HG03159 (cell line): ENCODE results near the gene MRPS26.
"Not testable (repeated sequence)": the region's sequence is repeated elsewhere in the genome, so short reads cannot be mapped to it uniquely, and the experiment has no call there.

ENCODE experiments used
- ATAC-seq: cut with Tn5 transposase; IDR thresholded peaks from one replicate; pipeline ENCODE4 v1.9.1; 2021; ENCODE audit warnings: mild to moderate bottlenecking, moderate library complexity; ENCODE audit not compliant: unreplicated experiment

Gene MRPS26

DNA sequence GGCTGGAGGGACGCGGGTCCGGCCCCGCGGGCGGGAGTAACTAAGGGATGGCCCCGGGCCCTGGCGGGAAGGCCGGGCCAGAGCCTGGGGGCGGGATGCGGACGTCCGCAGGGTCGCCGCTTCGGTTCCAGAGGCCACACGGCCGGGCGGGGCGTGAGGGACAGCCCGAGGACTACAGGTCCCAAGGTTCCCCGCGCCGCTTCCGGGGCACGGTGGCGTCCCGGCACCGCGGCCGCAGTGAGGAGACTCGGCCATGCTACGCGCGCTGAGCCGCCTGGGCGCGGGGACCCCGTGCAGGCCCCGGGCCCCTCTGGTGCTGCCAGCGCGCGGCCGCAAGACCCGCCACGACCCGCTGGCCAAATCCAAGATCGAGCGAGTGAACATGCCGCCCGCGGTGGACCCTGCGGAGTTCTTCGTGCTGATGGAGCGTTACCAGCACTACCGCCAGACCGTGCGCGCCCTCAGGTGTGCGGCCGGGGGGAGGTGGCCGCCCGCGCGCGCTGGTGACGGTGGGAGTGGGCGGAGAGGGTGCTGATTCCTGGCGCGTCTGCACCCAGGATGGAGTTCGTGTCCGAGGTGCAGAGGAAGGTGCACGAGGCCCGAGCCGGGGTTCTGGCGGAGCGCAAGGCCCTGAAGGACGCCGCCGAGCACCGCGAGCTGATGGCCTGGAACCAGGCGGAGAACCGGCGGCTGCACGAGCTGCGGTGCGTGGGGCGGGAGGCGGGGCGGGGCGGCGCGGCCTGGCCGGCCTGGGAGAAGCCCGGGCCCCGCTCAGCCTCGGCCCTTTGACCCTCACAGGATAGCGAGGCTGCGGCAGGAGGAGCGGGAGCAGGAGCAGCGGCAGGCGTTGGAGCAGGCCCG lies at the start of gene MRPS26:
TSS of gene MRPS26 (plus strand) at position 237 of the 861 bp plus-strand sequence. CDS start at position 254, 17 bp downstream.
- peak; percentile 90 for ATAC-seq

DNA sequence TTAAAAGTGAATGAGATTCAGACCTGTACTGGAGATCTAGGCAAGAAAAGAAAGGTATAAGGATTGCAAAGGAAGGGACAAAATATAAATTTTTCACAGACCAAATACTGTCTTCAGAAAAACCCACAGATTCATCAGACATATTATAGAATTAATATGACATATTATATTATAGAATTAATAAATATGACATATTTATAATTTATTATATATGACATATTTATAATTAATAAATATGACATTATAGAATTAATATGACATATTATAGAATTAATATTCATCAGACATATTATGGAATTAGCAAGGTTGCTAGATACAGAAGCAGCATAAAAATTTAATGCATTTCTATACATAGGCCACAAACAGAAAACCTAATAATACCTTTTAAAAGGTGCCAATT lies 47.1 kb upstream of the MRPS26 start:
- ATAC-seq, result no peak

DNA sequence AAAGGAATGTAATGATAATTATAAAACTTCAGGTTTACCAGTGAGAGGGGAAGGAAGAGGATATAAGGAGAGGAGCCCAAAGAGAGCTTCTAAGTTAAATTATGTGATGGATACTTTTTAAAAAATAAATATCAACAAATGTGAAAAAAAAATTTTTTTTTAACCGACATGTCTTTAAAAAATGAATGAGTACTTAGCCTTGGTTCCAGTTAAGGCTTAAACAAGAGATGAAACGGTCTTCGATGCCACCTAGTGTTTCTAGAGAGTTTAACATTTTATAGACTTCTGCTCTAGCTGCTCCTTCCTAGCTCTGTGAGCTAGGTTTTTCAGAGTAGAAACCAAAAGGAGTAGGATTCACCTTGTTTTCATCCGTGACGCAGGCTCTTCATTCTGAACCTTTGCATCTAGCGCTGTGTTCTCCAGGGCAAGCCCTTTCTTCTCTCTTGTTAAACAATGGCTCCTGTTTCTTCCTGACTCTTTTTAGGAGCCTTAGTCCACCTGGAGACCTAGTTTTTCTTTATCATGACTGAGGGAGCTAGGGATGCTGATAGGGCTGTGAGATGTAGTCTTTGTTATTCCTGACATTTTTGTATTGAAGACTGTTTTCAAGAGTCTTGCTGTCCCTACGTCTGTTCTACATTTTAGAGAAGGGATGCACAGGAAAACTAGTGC lies 44.9 kb upstream of the MRPS26 start:
- no peak for ATAC-seq

DNA sequence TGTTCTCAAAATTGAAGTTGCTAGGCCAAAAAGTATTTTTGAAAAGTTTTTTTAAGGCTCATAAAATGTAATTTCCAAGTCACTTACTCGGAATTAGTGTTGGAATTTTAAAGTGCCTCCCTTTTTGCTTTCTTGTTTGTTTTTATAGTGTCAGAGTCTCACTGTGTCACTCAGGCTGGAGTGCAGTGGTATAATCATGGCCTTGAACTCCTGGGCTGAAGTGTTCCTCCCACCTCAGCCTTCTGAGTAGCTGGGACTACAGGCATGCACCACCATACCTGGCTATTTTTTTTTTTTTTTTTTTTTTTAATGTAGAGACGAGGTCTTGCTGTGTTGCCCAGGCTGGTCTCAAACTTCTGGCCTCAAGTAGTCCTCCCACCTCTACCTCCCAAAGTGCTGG lies 42.4 kb upstream of the MRPS26 start:
- ATAC-seq, result no peak

DNA sequence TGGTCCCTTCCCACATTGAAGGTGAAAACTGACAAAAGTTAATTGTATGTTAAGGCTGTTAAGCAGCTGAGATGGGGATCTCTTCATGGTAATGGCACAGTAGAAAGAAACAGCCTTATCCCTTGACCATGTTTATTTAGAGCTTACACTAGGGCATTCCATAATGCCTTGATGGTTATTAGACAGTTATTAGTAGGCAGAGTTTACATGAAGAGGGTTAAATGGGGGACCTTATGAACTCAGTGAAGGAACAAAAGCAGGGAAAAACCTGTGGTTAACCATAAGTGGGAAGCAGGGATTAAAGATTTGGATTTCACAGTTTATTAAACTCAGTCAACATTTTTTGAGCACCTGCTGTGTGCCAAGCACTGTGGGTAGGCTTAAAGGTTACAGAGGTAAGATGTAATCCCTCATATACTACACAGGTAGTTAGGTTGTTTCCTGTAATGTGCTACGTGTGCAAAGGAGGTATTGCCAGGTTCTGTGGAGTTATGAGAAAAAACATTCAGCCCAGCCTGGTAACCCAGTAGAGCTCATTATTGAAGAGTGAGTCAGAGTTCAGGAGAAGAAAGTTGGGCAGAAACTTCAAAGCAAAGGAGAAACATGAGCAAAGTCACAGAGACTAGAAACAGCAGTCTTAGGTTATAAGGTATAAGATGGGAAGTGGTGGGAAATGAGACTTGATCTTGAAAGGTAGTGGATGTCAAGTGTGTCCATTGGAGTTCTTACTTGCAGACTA lies 34.7 kb upstream of the MRPS26 start:
- ATAC-seq, result no peak

DNA sequence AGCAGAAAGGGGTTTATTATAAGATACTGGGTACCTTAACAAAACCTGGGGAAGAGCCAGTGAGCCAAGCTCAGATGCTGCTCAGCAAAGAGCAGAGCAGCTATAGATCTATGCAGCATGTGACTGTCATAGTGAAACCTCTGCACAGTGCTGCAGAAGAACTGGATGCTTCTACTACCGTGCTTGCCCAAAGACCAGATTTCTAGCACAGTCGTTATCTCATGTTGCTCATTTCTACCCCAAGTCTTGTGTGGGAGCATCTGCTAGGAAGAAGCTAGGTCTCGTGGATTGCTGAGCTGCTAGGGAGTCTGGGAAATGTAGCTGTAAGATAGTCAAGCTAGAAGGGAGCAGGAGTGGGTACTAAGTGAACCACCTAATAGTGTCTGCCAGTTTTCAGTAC lies 34.1 kb upstream of the MRPS26 start:
- no peak for ATAC-seq

DNA sequence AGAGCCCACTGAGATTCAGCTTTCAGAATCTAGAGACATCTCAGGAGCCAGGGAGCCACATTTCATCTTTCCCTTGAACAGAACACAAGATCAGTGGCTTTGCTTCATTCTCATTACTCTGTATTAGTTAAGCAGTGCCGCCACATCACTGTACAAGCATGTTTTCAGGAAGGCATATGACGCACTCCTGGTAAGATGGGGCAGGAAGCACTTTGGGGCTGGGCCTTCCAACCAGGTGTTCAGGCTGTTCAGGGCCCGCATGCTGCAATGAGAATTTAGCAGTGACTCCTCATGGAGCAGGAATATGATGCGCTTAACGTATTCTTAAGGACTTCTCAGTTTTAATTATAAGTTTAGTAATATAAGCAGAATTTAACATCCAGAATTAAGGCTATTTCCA lies 32.1 kb upstream of the MRPS26 start:
- ATAC-seq, result no peak

DNA sequence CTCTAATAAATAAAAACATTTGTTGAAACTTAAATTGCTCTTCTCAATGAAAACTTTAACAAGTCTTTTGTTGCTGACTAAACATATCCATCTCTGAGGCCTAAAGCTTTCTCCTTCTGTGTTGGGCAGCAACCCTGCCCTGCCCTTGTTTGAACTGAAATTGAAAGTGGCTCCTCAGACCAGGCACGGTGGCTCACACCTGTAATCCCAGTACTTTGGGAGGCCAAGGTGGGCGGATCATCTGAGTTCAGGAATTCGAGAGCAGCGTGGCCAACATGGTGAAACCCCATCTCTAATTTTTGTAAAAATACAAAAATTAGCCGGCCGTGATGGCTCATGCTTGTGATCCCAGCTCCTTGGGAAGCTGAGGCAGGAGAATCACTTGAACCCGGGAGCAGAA lies 31.7 kb upstream of the MRPS26 start:
- ATAC-seq, result no peak

DNA sequence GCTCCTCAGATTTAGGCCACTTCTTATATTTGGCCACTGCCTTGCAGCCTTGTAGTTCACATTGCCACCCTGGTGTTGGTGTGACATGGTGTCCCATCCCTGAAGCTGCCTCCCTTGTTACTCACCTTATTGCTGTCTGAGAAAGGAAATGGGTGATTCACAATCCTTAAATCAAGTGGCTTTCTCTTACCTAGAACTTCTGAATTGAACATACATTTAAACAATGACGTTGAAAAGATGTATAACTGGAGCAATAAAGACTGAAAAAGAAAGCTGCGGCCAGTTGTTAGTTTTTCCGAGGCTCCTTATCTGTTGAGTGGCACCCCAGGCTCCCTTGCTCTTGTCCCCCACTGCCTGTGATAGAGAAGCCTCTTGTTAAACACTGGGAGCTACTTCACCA lies 31.2 kb upstream of the MRPS26 start:
- no peak for ATAC-seq

DNA sequence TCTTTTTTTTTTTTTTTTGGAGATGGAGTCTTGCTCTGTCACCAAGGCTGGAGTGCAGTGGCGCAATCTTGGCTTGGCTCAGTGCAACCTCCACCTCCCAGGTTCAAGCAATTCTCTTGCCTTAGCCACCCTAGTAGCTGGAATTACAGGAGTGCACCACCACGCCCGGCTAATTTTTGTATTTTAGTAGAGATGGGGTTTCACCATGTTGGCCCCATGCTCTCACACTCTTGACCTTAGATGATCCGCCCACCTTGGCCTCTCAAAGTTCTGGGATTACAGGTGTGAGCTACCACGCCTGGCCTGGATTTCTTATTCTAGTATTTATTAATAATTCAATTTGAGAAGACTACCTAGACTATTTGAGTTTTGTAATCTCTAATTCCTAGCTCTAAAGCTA lies 30.6 kb upstream of the MRPS26 start:
- ATAC-seq, result not testable (repeated sequence)

DNA sequence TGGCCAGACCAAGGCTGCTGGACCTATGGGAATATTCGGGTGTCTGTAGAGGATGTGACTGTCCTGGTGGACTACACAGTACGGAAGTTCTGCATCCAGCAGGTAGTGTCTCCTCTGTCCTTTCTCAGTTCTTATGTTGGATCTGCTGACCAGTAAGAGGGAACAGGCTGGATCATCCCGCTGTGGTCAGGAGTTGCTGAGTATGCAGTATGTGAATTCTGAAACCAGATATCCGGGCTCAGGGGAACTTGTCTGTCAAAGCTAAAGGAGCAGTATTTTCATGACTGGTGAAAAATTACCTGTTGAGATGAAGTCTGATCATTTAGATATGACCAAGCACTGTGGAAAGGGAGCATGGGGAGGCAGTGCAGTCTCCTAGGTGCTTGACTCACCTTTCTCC lies 24.5 kb upstream of the MRPS26 start:
- ATAC-seq, result no peak

DNA sequence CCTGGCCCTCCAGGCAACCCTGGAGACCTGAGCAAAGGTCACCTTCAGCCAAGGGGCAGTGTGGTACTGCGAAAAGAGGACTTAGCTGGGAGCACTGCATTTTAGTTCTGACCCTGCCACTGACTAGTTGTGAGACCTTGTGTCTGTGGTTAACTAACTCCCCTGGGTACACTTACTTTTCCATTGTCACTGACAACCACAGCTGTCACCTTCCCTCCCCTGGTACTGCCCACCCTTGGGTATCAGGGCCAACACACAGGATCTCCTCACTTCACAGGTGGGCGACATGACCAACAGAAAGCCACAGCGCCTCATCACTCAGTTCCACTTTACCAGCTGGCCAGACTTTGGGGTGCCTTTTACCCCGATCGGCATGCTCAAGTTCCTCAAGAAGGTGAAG lies 24.1 kb upstream of the MRPS26 start:
- no peak for ATAC-seq

DNA sequence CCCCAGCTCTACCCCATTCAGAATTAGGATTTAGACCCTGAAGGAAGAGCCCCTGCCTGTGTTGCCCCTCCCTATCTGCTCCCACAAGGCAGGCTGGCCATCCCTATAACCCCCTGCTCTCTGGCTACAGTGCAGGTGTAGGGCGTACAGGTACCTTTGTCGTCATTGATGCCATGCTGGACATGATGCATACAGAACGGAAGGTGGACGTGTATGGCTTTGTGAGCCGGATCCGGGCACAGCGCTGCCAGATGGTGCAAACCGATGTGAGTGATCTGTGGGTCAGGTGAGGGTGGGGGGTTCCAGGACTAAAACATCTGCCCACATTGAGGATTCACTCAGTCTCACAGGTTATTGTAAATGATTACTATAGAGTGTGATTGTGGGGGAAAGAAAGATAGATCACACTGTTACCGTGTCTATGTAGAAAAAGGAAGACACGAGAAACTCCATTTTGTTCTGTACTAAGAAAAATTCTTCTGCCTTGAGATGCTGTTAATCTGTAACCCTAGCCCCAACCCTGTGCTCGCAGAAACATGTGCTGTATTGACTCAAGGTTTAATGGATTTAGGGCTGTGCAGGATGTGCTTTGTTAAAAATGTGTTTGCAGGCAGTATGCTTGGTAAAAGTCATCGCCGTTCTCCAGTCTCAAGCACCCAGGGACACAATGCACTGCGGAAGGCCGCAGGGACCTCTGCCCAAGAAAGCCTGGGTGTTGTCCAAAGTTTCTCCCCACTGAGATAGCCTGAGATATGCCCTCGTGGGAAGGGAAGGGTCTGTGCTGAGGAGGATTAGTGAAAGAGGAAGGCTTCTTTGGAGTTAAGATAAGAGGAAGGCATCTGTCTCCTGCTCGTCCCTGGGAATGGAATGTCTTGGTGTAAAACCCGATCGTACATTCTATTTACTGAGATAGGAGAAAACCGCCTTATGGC lies 23.0 kb upstream of the MRPS26 start:
- not testable (repeated sequence) for ATAC-seq

DNA sequence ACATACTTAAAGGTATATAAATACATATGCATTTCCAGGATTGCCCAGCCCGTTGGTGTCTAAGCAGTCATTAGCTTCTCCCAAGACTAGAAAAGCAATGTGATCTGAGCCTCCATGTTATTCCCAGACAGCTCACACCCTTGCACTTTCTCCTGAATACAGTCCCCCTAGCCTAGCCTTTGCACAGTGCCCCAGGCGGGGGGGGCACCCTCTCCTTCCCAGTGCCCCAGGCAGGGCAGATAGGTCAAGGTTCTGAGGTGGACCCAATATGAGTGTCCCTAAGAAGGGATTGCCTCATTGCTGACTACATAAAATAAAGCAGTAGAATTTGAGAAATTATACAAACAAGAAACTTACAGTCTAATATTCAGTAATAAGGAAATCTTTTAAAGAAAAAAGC lies 17.9 kb upstream of the MRPS26 start:
- ATAC-seq, result no peak

DNA sequence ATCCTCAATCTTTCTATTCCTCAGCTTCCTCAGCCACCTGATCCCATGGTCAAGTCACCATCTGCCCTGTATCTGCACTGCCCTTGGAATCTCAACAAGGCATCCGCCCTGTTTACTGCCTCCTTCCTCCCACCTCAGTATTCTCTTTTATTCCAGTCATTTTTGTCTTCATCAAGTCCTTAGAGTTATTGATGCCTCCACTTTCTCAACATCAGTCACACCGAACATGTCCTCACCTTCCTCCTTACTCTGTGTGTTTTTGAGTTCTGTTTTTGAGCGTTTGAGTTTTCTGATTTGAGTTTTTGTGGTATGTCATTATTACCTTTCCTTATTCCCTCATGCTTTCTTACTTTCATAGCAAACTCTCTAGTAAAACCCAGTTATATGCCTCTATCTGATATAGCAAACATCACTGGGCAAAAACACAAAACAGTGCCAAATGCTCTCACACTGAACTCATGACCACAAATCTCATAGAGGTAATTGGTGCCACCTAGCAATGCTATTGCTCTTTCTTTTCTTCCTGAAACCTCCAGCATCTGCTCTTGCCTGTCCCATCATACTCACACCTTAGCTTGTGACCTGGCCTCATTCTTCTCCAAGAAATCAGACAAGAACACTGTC lies 14.2 kb upstream of the MRPS26 start:
- no peak for ATAC-seq

DNA sequence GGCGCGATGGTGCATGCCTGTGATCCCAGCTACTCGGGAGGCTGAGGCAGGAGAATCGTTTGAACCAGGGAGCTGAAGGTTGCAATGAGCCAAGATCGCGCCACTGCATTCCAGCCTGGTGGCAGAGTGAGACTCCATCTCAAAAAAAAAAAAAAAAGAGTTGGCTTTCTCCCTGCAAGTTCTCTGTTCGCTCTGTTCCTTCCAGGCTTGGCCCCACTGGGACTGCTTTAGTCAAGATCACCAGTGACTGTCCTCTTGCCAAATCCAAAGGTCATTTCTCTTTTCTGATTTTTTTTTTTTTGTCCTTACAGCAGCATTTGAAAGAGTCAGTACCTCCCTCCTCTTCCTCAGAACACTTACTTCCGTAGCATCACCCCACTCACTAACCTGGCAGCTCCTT lies 13.2 kb upstream of the MRPS26 start:
- ATAC-seq, result no peak

DNA sequence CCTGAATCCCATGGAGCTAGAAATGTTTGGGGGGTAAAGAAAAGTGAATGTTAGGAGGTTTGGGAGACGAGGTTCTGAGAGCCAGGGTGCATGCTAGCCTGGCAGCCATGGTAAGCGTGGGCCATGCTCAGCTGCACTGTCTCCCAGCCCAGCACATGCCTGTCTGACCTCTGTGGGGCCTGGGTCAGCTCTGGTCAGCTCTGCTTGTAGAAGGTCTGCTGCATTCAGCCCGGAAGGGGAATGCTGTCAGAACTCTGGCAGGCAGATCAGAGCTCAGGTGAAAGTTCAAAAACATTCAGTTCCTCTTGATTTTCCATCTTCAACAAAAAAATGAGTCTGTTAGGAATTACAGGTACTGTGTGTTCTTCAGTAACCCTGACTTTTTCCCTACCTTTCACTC lies 8.2 kb upstream of the MRPS26 start:
- ATAC-seq, result no peak

DNA sequence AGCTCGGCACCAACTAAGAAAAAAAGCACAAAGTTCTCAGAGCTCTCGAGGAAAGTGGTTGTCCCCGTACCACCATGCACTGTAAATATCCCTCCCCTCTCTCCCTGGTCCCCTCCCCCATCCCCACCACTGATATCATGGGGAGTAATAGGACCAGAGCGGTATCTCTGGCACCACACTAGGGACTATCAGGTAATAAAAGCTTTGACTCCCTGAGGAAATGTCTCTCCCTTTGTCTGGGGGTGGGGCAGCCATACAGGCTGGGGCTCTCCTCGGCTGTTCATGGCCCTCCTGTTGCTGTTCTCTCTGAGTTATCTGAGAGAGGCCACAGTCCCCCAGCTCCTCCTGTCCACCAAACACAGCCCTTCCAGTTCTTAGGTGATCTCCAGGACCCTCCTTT lies 7.4 kb upstream of the MRPS26 start:
- ATAC-seq, result no peak

DNA sequence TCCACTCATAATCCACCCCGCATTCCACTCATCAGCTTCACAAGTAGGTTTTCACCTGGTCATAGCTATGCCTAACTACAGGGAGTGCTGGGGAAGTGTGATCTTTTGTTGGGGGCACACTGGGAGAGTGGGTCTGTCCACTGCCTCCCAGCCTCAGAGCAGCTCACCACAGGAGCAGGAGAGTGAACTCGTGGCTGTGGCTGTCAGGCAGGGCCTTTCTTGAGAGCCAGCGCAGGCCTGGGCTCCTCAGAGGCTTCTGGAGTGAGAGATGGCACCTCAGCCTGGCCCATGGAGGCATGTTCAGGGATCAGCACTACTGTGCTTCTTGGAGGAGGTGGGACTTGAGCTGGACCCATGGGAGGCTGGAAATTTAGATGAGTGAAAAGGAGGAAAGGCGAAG lies 6.4 kb upstream of the MRPS26 start:
- ATAC-seq, result no peak

DNA sequence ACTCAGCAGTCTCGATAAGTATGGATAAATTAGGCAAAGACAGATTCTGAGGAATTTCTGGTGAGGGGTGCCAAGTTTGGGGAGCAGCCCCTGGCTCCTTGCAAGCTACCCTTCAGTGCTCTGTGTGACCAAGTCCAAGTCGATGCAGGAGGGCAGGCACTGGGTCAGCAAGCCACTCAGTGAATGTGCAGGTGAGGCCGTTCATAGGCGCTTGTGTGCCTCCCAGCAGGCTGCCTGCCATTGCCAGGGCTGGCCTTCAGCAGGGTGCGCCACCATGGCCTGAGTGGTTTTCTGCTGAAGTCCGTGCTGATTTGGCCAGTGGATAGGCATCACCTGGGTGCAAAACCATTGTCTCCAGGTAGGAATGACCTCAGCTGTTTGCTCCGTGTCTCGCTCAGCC lies 5.8 kb upstream of the MRPS26 start:
- no peak for ATAC-seq
